ENCODE results near the gene JAKMIP3.

The JAKMIP3 gene

GRCh38 chr10:132063432-132063831, 2.3 kb upstream of the JAKMIP3 start:
- no peak for ATAC-seq
- TF ChIP-seq ZC3H10 (CRISPR knock-in tag; IDR thresholded peaks at IDR 0.05), result no peak
- no peak for TF ChIP-seq POU6F1 (CRISPR knock-in tag; IDR thresholded peaks at IDR 0.05; ENCODE audit: borderline replicate concordance, low read depth)
- TF ChIP-seq CSRNP3 (CRISPR knock-in tag; IDR thresholded peaks at IDR 0.05), result no peak
- TF ChIP-seq ZFP30 (CRISPR knock-in tag; IDR thresholded peaks at IDR 0.05), result no peak
- TF ChIP-seq ZNF565 (CRISPR knock-in tag; conservative IDR thresholded peaks at IDR 0.05; ENCODE audit: low read depth), result no peak
- no peak for TF ChIP-seq PATZ1 (CRISPR knock-in tag; IDR thresholded peaks at IDR 0.05; ENCODE audit: borderline replicate concordance)
- TF ChIP-seq CSDC2 (CRISPR knock-in tag; IDR thresholded peaks at IDR 0.05), result no peak
- no peak for TF ChIP-seq ESRRG (CRISPR knock-in tag; IDR thresholded peaks at IDR 0.05)
- TF ChIP-seq BACH2 (CRISPR knock-in tag; IDR thresholded peaks at IDR 0.05; ENCODE audit: borderline replicate concordance), result no peak
- TF ChIP-seq TCF4 (CRISPR knock-in tag; IDR thresholded peaks at IDR 0.05; ENCODE audit: borderline replicate concordance), result no peak
- TF ChIP-seq, protein P1, sequence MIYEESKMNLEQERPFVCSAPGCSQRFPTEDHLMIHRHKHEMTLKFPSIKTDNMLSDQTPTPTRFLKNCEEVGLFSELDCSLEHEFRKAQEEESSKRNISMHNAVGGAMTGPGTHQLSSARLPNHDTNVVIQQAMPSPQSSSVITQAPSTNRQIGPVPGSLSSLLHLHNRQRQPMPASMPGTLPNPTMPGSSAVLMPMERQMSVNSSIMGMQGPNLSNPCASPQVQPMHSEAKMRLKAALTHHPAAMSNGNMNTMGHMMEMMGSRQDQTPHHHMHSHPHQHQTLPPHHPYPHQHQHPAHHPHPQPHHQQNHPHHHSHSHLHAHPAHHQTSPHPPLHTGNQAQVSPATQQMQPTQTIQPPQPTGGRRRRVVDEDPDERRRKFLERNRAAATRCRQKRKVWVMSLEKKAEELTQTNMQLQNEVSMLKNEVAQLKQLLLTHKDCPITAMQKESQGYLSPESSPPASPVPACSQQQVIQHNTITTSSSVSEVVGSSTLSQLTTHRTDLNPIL (CRISPR knock-in tag; IDR thresholded peaks at IDR 0.05; ENCODE audit: low read depth), result no peak
- TF ChIP-seq ZNF70 (CRISPR knock-in tag; IDR thresholded peaks at IDR 0.05), result no peak
- TF ChIP-seq PPARA (CRISPR knock-in tag; IDR thresholded peaks at IDR 0.05; ENCODE audit: borderline replicate concordance), result no peak
- TF ChIP-seq, protein P2, sequence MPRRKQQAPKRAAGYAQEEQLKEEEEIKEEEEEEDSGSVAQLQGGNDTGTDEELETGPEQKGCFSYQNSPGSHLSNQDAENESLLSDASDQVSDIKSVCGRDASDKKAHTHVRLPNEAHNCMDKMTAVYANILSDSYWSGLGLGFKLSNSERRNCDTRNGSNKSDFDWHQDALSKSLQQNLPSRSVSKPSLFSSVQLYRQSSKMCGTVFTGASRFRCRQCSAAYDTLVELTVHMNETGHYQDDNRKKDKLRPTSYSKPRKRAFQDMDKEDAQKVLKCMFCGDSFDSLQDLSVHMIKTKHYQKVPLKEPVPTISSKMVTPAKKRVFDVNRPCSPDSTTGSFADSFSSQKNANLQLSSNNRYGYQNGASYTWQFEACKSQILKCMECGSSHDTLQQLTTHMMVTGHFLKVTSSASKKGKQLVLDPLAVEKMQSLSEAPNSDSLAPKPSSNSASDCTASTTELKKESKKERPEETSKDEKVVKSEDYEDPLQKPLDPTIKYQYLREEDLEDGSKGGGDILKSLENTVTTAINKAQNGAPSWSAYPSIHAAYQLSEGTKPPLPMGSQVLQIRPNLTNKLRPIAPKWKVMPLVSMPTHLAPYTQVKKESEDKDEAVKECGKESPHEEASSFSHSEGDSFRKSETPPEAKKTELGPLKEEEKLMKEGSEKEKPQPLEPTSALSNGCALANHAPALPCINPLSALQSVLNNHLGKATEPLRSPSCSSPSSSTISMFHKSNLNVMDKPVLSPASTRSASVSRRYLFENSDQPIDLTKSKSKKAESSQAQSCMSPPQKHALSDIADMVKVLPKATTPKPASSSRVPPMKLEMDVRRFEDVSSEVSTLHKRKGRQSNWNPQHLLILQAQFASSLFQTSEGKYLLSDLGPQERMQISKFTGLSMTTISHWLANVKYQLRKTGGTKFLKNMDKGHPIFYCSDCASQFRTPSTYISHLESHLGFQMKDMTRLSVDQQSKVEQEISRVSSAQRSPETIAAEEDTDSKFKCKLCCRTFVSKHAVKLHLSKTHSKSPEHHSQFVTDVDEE (CRISPR knock-in tag; IDR thresholded peaks at IDR 0.05), result no peak
- no peak for TF ChIP-seq ARNTL (CRISPR knock-in tag; IDR thresholded peaks at IDR 0.05; ENCODE audit: borderline replicate concordance, low read depth)

DNA sequence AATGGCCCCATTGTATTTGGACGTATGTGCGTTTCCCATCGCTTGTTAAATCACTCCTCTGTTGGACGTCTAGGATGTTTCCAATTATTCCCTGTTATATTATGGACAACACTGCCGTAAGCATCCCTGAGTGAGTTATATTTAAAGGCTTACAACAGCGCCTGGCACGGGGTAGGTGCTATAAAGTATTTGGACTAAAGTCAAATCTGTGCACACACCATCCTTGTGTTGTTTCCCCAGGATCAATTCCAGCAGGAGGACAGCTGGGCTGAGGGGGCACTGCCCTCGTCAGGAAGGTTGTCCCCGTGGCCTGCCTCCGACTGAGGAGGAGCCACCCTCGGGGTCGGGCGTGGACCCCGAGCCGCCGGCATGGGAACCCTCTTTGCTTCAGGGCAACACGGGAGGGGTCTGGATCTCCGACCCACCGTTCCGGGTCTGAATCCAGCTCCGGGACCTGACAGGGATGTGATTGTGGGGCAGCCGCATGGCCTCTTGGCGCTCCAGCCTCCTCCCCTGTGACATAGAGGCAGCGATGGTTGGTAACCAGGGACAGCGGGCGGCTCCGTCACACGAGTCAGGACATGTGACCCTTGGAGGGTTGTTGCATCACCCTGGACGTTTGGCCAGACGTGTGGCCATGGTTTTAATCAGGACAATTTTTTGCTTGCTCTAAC, 1.5 kb upstream of the JAKMIP3 start:
- no peak for ATAC-seq
- TF ChIP-seq ZNF70 (CRISPR knock-in tag; IDR thresholded peaks at IDR 0.05) (no peak), ARNTL (CRISPR knock-in tag; IDR thresholded peaks at IDR 0.05; ENCODE audit: borderline replicate concordance, low read depth) (no peak), PPARA (CRISPR knock-in tag; IDR thresholded peaks at IDR 0.05; ENCODE audit: borderline replicate concordance) (no peak), CSDC2 (CRISPR knock-in tag; IDR thresholded peaks at IDR 0.05) (no peak), BACH2 (CRISPR knock-in tag; IDR thresholded peaks at IDR 0.05; ENCODE audit: borderline replicate concordance) (no peak), CSRNP3 (CRISPR knock-in tag; IDR thresholded peaks at IDR 0.05) (no peak), ZNF8 (CRISPR knock-in tag; IDR thresholded peaks at IDR 0.05) (no peak), ZNF565 (CRISPR knock-in tag; conservative IDR thresholded peaks at IDR 0.05; ENCODE audit: low read depth) (no peak), RARB (CRISPR knock-in tag; IDR thresholded peaks at IDR 0.05) (no peak), PATZ1 (CRISPR knock-in tag; IDR thresholded peaks at IDR 0.05; ENCODE audit: borderline replicate concordance) (no peak), ZC3H10 (CRISPR knock-in tag; IDR thresholded peaks at IDR 0.05) (no peak), ISL1 (CRISPR knock-in tag; IDR thresholded peaks at IDR 0.05) (no peak), OSR1 (CRISPR knock-in tag; IDR thresholded peaks at IDR 0.05) (no peak), ESRRG (CRISPR knock-in tag; IDR thresholded peaks at IDR 0.05) (no peak)

All from SK-N-SH treated with all-trans-retinoic acid at 6 μM for 48 hours (cell line).